Mucosa of stomach (tissue), 1 donor: ENCODE results near the gene GTF2IRD2.
A peak's percentile ranks its signal among the peaks of the same experiment; 100 is the strongest.
"Not testable (repeated sequence)": the region's sequence is repeated elsewhere in the genome, so short reads cannot be mapped to it uniquely, and the experiment has no call there.

Source experiments
- H3K27me3 ChIP-seq: one replicate; pipeline ENCODE4 v1.7.0; 2013; ENCODE audit warnings: mild to moderate bottlenecking, low read length; ENCODE audit not compliant: control insufficient read depth, insufficient read depth
- H3K36me3 ChIP-seq: one replicate; pipeline ENCODE4 v1.7.0; 2013; ENCODE audit warnings: low read length; ENCODE audit not compliant: control insufficient read depth, insufficient read depth
- H3K4me1 ChIP-seq: one replicate; pipeline ENCODE4 v1.7.0; 2013; ENCODE audit warnings: mild to moderate bottlenecking, low read length; ENCODE audit not compliant: control insufficient read depth, insufficient read depth
- H3K4me3 ChIP-seq: one replicate; pipeline ENCODE4 v1.7.0; 2013; ENCODE audit warnings: low read length
- H3K9ac ChIP-seq: one replicate; pipeline ENCODE4 v1.7.0; 2013; ENCODE audit warnings: mild to moderate bottlenecking, low read length, moderate library complexity
- H3K9me3 ChIP-seq: one replicate; pipeline ENCODE4 v1.7.0; 2013; ENCODE audit warnings: mild to moderate bottlenecking, low read length, moderate library complexity; ENCODE audit not compliant: control insufficient read depth
- donor health status: Pancreatic carcinoma.

GTF2IRD2 gene

DNA sequence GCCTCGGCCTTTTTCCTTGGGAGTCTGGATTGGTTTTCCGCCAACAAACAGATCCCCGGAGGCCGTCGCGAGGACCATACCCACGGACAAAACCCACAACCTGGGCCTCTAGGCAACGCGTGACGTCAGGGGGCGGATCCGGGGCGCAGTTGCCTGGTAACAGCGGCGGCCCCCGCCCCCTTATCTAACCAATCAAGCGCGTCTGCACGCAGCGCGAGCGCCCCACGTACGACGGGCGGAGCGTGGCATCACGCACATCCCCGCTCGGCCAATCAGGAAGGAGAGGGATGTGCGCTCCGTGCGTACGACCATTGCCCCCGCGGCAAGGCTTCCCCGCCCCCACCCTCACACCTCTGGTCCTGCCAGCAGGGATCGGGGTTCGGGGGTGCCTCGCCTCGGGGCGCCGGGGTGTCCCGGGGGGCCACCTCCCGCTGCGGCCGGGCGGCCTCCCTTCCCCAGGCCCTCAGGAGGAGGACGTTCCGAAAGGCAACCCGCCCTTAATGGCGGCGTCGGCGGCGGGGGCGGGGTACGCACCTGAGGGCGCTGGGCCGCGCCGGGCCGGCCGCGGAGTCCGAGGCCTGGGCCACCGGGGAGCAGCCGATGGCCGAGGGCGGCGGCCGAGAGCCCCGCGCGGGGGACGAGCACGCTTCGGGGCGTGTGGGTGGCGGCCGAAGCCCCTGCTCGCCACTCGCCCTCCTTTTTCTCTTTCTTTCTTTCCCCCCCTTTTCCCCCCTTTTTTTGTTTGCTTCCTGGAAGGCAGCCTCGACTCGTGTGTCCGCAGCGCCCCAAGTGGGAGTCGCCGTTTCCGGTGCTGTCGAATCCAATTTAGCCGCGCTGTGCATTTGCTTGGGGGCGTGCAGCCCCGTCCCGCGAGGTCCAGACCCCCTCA lies at the start of gene GTF2IRD2:
Gene GTF2IRD2, minus strand, starts transcription at position 773 of the 889 bp plus-strand sequence. CDS start 15,227 bp downstream, outside the sequence.
- not testable (repeated sequence) for H3K9me3 ChIP-seq, H3K9ac ChIP-seq, H3K4me3 ChIP-seq, H3K4me1 ChIP-seq, H3K27me3 ChIP-seq, H3K36me3 ChIP-seq

DNA sequence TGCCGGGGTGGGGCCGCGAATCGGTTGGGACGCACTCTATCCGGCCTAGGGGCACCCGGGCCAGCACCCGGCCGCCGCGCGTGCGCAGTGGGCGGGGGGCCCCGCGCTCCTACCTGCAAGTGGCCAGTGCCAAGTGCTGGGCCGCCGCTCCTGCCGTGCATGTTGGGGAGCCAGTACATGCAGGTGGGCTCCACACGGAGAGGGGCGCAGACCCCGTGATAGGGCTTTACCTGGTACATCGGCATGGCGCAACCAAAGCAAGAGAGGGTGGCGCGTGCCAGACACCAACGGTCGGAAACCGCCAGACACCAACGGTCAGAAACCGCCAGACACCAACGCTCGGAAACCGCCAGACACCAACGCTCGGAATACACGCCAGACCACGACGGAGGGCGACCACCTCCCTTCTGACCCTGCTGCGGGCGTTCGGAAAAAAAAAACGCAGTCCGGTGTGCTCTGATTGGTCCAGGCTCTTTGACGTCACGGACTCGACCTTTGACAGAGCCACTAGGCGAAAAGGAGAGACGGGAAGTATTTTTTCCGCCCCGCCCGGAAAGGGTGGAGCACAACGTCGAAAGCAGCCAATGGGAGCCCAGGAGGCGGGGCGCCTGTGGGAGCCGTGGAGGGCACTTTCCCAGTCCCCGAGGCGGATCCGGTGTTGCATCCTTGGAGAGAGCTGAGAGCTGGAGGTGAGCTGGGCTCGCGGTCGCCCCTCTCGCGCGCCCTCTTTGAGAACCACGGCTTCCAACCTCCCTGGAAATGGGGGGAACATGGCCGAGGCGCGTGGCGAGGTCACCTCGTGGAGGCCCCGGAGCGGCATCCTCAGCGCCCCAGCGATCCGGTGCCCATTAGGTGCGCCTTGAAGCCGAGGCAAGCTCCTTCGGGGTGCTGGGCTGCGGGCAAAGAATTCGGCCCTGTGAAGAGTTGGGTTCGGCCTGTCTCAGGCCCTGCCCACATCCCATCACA lies 39.0 kb upstream of the GTF2IRD2 start:
- H3K36me3 ChIP-seq, H3K9me3 ChIP-seq, H3K27me3 ChIP-seq, H3K4me1 ChIP-seq, H3K4me3 ChIP-seq: not testable (repeated sequence)
- peak overlapping the region; percentile 43 for H3K9ac ChIP-seq

DNA sequence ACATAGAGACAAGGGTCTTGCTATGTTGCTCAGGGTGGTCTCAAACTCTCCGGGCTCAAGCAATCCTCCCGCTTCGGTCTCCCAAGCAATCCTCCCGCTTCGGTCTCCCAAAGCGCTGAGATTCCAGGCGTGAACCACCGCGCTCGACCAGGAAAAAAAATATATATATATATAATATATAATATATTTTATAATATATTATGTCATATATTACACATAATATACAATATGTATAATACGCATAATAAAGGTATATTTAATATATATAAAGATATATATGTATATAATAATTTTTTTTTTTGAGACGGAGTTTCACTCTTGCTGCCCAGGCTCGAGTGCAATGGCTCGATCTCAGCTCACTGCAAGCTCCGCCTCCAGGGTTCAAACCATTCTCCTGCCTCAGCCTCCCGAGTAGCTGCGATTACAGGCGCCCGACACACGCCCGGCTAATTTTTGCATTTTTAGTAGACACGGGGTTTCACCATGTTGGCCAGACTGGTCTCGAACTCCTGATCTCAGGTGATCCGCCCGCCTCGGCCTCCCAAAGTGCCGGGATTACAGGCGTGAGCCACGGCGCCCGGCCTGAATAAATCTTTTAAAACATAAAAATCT lies 38.2 kb upstream of the GTF2IRD2 start:
- H3K4me3 ChIP-seq, H3K9me3 ChIP-seq, H3K4me1 ChIP-seq, H3K27me3 ChIP-seq, H3K36me3 ChIP-seq, H3K9ac ChIP-seq: not testable (repeated sequence)

DNA sequence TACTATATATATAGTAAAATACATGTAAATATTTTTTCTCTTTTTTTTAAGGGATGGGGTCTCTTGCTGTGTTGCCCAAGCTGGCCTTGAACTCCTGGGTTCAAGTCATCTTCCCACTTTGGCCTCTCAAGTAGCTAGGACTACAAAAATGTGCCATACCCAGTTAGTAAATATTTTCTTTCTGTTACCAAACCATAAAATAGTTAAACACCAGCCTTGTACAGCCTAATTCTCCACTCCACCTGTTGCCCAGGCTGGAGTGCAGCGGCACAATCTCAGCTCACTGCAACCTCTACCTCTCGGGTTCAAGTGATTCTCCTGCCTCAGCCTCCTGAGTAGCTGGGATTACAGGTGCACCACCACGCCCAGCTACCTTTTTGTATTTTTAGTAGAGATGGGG lies 33.9 kb upstream of the GTF2IRD2 start:
- H3K4me1 ChIP-seq, H3K4me3 ChIP-seq, H3K27me3 ChIP-seq, H3K9ac ChIP-seq, H3K9me3 ChIP-seq, H3K36me3 ChIP-seq: not testable (repeated sequence)

DNA sequence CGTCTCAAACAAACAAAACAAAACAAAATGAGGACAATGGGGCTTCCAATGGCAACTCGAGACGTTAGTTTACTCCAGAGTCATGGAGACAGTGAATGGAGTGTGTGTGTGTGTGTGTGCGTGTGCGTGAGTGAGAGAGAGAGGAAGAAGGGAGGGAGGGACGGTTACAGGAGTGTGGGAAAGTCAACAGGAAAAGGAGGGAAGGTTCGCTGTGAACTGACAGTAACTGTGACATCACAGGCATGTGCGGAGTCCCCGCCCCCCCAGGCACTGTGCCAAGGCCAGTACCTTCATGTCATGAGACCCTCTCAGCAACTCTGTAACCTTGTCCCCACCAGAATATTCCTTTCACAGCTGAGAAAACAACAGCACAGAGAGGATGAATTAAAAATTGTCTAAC lies 30.7 kb upstream of the GTF2IRD2 start:
- H3K36me3 ChIP-seq, H3K27me3 ChIP-seq, H3K9me3 ChIP-seq, H3K9ac ChIP-seq, H3K4me3 ChIP-seq, H3K4me1 ChIP-seq: not testable (repeated sequence)

DNA sequence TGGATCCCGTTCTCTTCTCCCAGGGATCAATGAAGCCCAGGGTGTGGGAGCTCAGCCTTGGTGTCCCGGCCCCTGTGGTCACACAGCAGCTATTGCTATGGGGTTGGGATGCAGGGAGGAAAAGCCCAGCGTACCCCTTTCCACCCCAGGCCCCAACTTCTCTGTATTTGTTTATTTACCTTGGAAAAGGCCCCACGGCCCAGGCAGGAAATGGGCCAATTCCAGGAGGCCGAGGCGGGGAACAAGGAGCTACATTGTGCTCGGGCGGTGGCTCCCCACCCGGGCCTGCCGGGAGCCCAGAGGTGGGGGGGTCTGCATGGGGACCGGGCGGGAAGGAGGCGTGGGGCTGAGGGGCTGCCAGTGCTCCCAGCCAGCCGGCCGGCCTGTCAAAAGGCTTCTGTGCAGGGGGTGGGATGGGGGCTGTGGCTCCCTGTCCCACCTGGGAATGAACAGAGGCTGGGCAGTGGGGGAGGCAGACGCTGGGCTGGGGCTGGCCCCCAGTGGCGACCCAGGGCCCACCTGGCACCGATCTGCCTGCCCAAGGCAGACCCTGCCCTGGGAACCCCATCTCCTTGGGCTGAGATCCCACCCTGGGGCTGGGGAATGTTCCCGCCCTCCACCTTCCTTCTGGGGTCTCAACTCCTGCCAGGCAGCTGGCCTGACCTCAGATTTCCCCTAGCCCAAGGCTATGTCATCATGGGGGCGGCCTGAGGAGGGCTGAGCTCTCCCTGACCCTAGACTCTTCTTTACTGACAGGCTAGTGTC lies 23.5 kb upstream of the GTF2IRD2 start:
- not testable (repeated sequence) for H3K4me3 ChIP-seq, H3K4me1 ChIP-seq, H3K9ac ChIP-seq, H3K36me3 ChIP-seq, H3K9me3 ChIP-seq, H3K27me3 ChIP-seq

DNA sequence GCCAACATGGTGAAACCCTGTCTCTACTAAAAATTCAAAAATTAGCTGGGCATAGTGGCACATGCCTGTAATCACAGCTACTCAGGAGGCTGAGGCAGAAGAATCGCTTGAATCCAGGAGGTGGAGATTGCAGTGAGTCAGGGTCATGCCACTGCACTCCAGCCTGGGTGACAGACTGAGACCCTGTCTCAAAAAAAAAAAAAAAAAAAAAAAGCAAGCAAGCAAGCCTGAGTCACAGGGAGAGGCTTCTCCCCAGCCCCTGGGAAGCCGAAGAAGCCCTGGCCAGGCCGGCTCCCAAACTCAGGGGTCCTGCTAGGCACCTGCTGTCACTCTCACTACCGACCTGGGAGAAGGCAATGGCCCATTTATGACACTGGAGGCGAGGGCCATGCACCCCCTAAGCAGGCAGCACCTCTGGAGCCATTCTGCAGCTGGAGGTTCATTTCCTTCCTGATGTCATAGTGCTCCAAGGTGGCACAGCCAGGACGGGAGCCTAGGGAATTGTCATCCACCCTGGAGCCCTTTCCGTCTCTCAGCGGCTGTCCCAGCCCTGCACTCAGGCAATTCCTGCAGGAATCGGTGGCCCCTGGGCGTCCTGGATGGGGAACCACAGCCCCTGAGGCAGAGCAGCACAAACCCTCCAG lies 22.8 kb upstream of the GTF2IRD2 start:
- H3K4me1 ChIP-seq, H3K9me3 ChIP-seq: not testable (repeated sequence)

DNA sequence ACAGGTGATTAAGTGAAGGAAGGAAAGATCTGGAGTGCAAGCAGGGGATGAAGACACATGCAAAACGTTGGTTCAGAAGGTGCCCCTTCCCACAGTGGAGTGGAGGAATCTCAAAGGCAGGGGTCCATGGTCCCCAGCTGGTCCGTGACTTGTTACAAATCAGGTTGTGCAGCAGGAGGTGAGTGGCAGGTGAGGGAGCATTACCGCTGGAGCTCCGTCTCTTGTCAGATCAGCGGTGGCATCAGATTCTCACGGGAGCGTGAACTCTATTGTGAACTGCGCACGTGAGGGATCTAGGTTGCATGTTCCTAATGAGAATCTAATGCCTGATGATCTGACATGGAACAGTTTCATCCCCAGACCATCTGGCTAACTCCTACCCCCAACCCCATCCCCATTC lies 21.1 kb upstream of the GTF2IRD2 start:
- H3K36me3 ChIP-seq, H3K9me3 ChIP-seq: not testable (repeated sequence)

More for the DNA sequence above, 22.8 kb upstream of the GTF2IRD2 start:
- not testable (repeated sequence) for H3K9ac ChIP-seq, H3K27me3 ChIP-seq, H3K4me3 ChIP-seq, H3K36me3 ChIP-seq

DNA sequence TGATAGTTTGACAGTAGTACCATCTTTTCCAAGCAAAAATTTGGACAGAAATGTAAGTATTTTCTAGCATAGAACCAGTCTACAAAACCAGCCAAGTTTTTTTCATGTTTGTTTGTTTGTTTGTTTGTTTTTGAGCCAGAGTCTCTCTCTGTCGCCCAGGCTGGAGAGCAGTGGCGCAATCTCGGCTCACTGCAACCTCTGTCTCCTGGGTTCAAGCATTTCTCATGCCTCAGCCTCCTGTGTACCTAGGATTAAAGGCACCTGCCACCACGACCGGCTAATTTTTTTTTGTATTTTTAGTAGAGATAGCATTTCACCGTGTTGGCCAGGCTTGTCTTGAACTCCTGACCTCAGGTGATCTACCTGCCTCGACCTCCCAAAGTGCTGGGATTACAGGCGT lies 14.4 kb upstream of the GTF2IRD2 start:
- not testable (repeated sequence) for H3K9me3 ChIP-seq, H3K9ac ChIP-seq, H3K27me3 ChIP-seq, H3K4me1 ChIP-seq, H3K4me3 ChIP-seq, H3K36me3 ChIP-seq

More for the DNA sequence above, 21.1 kb upstream of the GTF2IRD2 start:
- H3K9ac ChIP-seq, H3K27me3 ChIP-seq, H3K4me1 ChIP-seq, H3K4me3 ChIP-seq: not testable (repeated sequence)

DNA sequence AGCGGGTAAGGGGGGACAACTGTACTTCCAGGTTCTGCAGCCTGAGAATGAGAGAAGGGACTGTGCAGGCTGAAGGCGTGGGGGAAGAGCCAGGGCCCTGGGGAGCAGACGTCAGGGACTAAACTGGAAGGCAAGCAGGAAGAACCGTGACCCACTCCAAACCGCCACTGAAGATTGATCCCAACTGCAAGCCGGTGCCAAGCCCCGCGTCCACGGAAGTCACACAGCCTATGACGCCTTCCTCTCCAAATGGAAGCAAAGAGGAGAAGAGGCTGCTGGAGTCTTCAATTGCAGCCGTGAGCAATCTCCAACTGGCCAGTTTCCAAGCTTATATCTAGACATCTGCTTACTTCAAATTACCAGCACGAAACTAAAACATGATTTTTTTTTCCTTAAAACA lies 1.6 kb downstream of the GTF2IRD2 start:
- H3K4me1 ChIP-seq, H3K36me3 ChIP-seq, H3K4me3 ChIP-seq, H3K9ac ChIP-seq, H3K27me3 ChIP-seq, H3K9me3 ChIP-seq: not testable (repeated sequence)

DNA sequence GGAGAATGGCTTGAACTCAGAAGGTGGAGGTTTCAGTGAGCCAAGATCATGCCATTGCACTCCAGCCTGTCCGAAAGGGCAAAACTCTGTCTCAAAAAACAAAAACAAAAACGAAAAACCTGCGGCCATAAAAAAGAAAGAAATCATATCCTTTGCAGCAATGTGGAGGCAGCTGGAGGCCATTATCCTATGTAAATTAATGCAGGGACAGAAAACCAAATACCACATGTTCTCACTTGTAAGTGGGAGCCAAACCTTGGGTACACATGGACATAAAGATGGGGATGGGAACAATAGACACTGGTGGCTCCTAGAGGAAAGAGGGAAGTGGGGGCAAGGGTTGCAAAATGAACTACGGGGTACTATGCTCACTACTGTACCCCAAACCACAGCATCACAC lies 21.0 kb downstream of the GTF2IRD2 start:
- not testable (repeated sequence) for H3K9ac ChIP-seq, H3K27me3 ChIP-seq, H3K4me1 ChIP-seq, H3K36me3 ChIP-seq, H3K4me3 ChIP-seq, H3K9me3 ChIP-seq
